Keratinocyte (primary cell): ENCODE measurements around the gene AGPAT2. TPM values are rescaled to one million over a fixed set of nuclear protein-coding genes. Genes with fewer than 3 reads are reported as not detected.

ENCODE experiments used
- DNase-seq: peaks from one replicate; pipeline ENCODE4 v3.0.0-alpha.2; 2011; ENCODE audit warnings: low read depth, missing footprints, low spot score
- FAIRE-seq: peaks from 2 replicates; lab custom pipeline; 2011; peaks lifted over from hg19 to GRCh38; lab: Jason Lieb, UNC
- H2AFZ ChIP-seq: 2 replicates; pipeline ENCODE4 v1.6.0; 2012; ENCODE audit warnings: low read length, control low read depth, inconsistent platforms; ENCODE audit not compliant: control insufficient read depth
- H3K27ac ChIP-seq: 2 replicates; pipeline ENCODE4 v1.5.1; 2011; ENCODE audit warnings: low read length; ENCODE audit not compliant: control insufficient read depth, insufficient read depth
- H3K27me3 ChIP-seq: 3 replicates; pipeline ENCODE4 v1.6.0; 2011; ENCODE audit warnings: low read length; ENCODE audit not compliant: control insufficient read depth, insufficient read depth; ENCODE audit errors: extremely low read depth
- H3K36me3 ChIP-seq, 2 experiments: 2 replicates in 1 of 2; 3 replicates in 1 of 2; pipeline ENCODE4 v1.5.1; 2011; ENCODE audit warnings: low read length in 2 of 2, mild to moderate bottlenecking in 1 of 2; ENCODE audit not compliant: control insufficient read depth in 2 of 2, insufficient read depth in 2 of 2; ENCODE audit errors: extremely low read depth in 1 of 2
- H3K4me1 ChIP-seq: 3 replicates; pipeline ENCODE4 v1.5.1; 2011; ENCODE audit warnings: low read length; ENCODE audit not compliant: control insufficient read depth, insufficient read depth; ENCODE audit errors: extremely low read depth
- H3K4me2 ChIP-seq: 3 replicates; pipeline ENCODE4 v1.6.0; 2011; ENCODE audit warnings: low read depth, low read length; ENCODE audit not compliant: control insufficient read depth, insufficient read depth; ENCODE audit errors: extremely low read depth
- H3K4me3 ChIP-seq, 3 experiments: fragments of 200-600 bp in 1 of 3; sonication (generic) in 1 of 3; 2 replicates in 2 of 3; 3 replicates in 1 of 3; pipeline ENCODE4 v1.5.1; 2011 to 2016; ENCODE audit warnings: low read length in 3 of 3, mild to moderate bottlenecking in 3 of 3, control low read depth in 2 of 3, inconsistent platforms in 1 of 3, low read depth in 1 of 3, mixed read lengths in 1 of 3, mixed run types in 1 of 3, moderate library complexity in 1 of 3; ENCODE audit not compliant: control insufficient read depth in 2 of 3, insufficient read depth in 2 of 3; ENCODE audit errors: extremely low read depth in 1 of 3
- H3K79me2 ChIP-seq: 2 replicates; pipeline ENCODE4 v1.6.0; 2012; ENCODE audit warnings: low read length; ENCODE audit not compliant: control insufficient read depth, insufficient read depth
- H3K9ac ChIP-seq: 3 replicates; pipeline ENCODE4 v1.6.0; 2011; ENCODE audit warnings: low read length; ENCODE audit not compliant: control insufficient read depth, insufficient read depth; ENCODE audit errors: extremely low read depth
- H3K9me1 ChIP-seq: 3 replicates; pipeline ENCODE4 v1.6.0; 2011; ENCODE audit warnings: low read length; ENCODE audit not compliant: control insufficient read depth, insufficient read depth; ENCODE audit errors: extremely low read depth
- H3K9me3 ChIP-seq: 2 replicates; pipeline ENCODE4 v1.5.1; 2012; ENCODE audit warnings: low read depth, low read length; ENCODE audit not compliant: control insufficient read depth
- H4K20me1 ChIP-seq: 3 replicates; pipeline ENCODE4 v1.6.0; 2011; ENCODE audit warnings: low read length; ENCODE audit not compliant: control insufficient read depth, insufficient read depth; ENCODE audit errors: extremely low read depth
- EZH2 ChIP-seq: IDR thresholded peaks from one replicate; pipeline ENCODE4 v1.6.1; 2012; ENCODE audit warnings: inconsistent platforms, mild to moderate bottlenecking, low read length, moderate library complexity
- dilution Hi-C: fragments of 300-500 bp; cut with MboI; formaldehyde crosslinking; loops from one replicate; pipeline ENCODE4 v1.7.0; 2020; ENCODE audit warnings: low sequenced_read_pairs; ENCODE audit not compliant: extremely low pct_ligation_motif_present
- polyA plus RNA-seq, 5 experiments: library from polyadenylated mRNA; depleted of rRNA in 3 of 5; stranded (reverse) in 3 of 5; stranded (forward) in 1 of 5; unstranded in 1 of 5; fragments of >200 nt; gene quantifications; 1 replicate in 1 of 5; 2 replicates in 3 of 5; 3 replicates in 1 of 5; pipeline versions ENCODE4 v1.2.1 to v1.2.3, GENCODE V29; 2011 to 2012; ENCODE audit warnings: missing spikeins in 2 of 5, low read depth in 1 of 5, low replicate concordance in 1 of 5
- TF ChIP-seq, protein P1 (sequence below), 3 experiments: IDR thresholded peaks in 1 of 3; conservative IDR thresholded peaks in 1 of 3; optimal IDR thresholded peaks in 1 of 3; 2 replicates in 2 of 3; 3 replicates in 1 of 3; pipeline versions ENCODE3 to v1.5.1; 2011; ENCODE audit warnings: low read length in 3 of 3, mild to moderate bottlenecking in 3 of 3, moderate library complexity in 2 of 3, control low read depth in 1 of 3, inconsistent platforms in 1 of 3; ENCODE audit not compliant: insufficient read depth in 2 of 3; ENCODE audit errors: extremely low read depth in 1 of 3

Gene AGPAT2
- polyA plus RNA-seq, 1 donor (not counting 4 experiments of a cell fraction or from before 2014, with no cell fraction given): 26.5 TPM

DNA sequence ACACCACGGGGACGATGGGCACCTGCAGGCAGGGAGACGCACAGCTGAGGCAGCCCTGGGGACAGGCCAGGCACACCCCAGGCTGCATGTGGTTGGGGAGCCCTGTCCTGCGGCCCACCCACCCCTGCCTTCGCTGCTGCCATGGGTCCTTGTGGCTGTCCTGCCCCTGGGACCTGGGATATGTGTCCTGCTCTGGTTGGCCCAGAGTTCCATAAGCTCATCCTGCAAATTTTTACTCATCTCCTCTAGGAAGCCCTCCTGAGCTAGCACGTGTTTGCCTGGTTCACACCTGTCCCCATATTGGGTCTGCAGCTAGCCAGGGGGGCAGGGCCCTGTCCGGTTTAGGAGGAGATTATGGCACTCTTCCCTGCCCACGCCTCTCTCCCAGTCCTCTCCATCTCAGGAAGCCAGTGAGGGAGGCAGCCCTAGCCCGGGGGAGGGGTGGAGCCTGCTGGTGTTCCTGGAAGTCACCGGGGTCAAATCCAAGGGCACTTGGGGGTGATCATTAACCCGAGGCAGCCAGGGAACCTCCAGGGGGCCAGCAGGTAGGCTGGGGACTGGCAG, 12.4 kb downstream of the AGPAT2 start:
- Histone ChIP-seq H4K20me1 (peaks cover 4% of the 10 kb centered on the region), H3K4me3 (no peak overlapping the region), H3K9ac (no peak overlapping the region), H3K9me3 (no peaks in the 10 kb centered on the region), H3K4me2 (no peak overlapping the region), H3K9me1 (no peaks in the 10 kb centered on the region), H3K79me2 (no peaks in the 10 kb centered on the region), H2AFZ (no peak overlapping the region), H3K4me1 (peaks cover 9% of the 10 kb centered on the region), H3K27me3 (no peaks in the 10 kb centered on the region), H3K27ac (no peak overlapping the region), H3K36me3 (peaks cover 6 to 15% of the 10 kb centered on the region in 2 experiments)
- dilution Hi-C loops: no loop called here
- DNase-seq (no peak), FAIRE-seq (no peak)
- TF ChIP-seq, protein P1, sequence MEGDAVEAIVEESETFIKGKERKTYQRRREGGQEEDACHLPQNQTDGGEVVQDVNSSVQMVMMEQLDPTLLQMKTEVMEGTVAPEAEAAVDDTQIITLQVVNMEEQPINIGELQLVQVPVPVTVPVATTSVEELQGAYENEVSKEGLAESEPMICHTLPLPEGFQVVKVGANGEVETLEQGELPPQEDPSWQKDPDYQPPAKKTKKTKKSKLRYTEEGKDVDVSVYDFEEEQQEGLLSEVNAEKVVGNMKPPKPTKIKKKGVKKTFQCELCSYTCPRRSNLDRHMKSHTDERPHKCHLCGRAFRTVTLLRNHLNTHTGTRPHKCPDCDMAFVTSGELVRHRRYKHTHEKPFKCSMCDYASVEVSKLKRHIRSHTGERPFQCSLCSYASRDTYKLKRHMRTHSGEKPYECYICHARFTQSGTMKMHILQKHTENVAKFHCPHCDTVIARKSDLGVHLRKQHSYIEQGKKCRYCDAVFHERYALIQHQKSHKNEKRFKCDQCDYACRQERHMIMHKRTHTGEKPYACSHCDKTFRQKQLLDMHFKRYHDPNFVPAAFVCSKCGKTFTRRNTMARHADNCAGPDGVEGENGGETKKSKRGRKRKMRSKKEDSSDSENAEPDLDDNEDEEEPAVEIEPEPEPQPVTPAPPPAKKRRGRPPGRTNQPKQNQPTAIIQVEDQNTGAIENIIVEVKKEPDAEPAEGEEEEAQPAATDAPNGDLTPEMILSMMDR (optimal IDR thresholded peaks at IDR 0.05 in 1 of 3, IDR thresholded peaks at IDR 0.05 in 1 of 3, conservative IDR thresholded peaks at IDR 0.05 in 1 of 3; ENCODE audit: extremely low read depth in 1 of 3, insufficient read depth in 2 of 3, low read length in 3 of 3): no peak
- no peak for TF ChIP-seq EZH2

DNA sequence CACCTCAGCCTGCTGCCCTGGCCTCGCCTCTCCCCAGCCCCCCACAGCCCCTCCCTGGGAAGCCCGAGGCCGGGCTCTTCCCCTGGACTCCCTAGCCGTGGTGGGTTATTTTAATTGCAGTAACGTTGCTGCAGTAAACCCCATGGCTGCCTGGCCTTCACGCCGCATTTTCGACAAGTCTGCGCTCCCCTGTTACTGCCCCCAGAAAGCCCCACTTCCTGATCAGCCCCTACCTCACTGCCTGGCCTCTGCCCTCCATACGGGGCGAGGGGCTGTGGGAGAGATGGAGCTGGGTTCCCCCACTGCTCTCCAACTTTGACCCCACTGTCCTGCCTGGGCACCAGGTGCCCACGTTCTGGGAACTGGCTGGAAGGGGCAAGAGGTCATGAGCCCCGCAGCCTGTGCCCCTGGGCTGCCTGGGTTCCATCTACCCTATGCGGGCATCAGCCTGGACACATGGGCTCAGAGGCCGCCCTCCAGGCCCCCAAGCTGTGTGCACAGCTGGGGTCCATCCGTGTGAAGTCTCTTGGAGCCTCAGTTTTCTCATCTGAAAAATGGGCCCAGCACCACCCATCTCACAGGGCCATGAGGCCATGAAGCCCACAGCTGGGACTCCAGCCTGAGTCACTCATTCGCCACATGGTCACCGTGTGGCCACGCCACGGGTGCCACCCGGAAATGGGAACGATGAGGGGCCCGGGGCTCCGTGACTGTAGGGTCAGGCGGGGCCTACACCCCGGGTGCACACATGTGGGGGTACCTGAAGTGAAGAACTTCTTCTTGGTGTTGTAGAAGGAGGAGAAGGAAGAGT, 13.1 kb downstream of the AGPAT2 start:
- Histone ChIP-seq H3K27ac (no peak overlapping the region), H2AFZ (no peak overlapping the region)
- dilution Hi-C loops: no loop called here

More for the DNA sequence above, 13.1 kb downstream of the AGPAT2 start:
- peaks cover 4% of the 10 kb centered on the region for H3K27me3 ChIP-seq
- no peak for DNase-seq
- H3K9ac ChIP-seq: no peak overlapping the region
- H3K4me2 ChIP-seq: no peak overlapping the region
- H3K9me1 ChIP-seq: no peaks in the 10 kb centered on the region
- no peaks in the 10 kb centered on the region for H3K9me3 ChIP-seq
- no peaks in the 10 kb centered on the region for H4K20me1 ChIP-seq
- no peaks in the 10 kb centered on the region for H3K79me2 ChIP-seq
- no peak for TF ChIP-seq EZH2
- TF ChIP-seq, protein P1 (optimal IDR thresholded peaks at IDR 0.05 in 1 of 3, IDR thresholded peaks at IDR 0.05 in 1 of 3, conservative IDR thresholded peaks at IDR 0.05 in 1 of 3; ENCODE audit: extremely low read depth in 1 of 3, insufficient read depth in 2 of 3, low read length in 3 of 3): no peak
- FAIRE-seq: no peak
- H3K4me1 ChIP-seq: peaks cover 4% of the 10 kb centered on the region
- no peak overlapping the region for H3K4me3 ChIP-seq
- H3K36me3 ChIP-seq: peaks cover 6 to 15% of the 10 kb centered on the region in 2 experiments
